ENCODE data around the gene ACCSL.

Gene ACCSL

GRCh38 chr11:44065841-44066731 lies 18.3 kb downstream of the ACCSL start, which contains the start of gene ACCS:
Gene ACCS (plus strand): TSS chr11:44066270. CDS start chr11:44067628, 1,358 bp downstream.
- DNase-seq, result peak; percentile 98

DNA sequence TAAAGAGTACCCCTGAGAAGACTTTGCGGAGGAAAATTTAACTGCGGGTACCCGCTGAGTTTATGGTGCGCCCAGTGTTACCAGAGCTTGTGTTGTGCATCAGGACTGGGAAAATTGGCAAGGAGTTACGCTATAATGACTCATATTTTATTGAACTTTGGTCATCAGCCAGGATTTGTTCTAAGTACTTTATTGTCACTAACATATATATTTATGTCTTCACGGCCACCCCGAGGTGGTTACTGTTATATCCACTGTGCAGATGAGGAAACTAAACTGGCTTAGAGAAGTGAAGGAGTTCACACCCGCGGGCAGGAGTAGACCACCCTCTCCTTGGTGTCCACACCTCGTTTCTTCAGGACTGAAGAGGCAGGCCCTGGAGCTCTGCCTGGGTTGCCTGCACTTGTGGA lies 19.0 kb downstream of the ACCSL start:
- DNase-seq, result no peak

- DNase-seq, result no peak
Measured at GRCh38 chr11:44067266-44067665, 19.5 kb downstream of the ACCSL start.

DNA sequence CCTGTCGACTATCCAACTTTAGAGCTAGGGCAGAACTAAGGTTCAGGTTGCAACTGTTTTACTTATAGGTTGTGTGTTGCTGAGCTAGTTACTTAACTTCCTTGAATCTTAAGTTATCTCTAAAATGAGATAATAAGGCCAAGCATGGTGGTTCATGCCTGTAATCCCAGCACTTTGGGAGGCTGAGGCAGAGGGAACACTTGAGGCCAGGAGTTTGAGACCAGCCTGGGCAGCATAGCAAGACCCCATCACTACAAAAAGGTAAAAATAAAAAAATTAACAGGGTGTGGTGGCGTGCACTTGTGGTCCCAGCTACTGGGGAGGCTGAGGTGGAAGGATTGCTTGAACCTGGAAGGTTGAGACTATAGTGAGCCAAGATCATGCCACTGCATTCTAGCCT lies 20.4 kb downstream of the ACCSL start:
- no peak for DNase-seq

DNA sequence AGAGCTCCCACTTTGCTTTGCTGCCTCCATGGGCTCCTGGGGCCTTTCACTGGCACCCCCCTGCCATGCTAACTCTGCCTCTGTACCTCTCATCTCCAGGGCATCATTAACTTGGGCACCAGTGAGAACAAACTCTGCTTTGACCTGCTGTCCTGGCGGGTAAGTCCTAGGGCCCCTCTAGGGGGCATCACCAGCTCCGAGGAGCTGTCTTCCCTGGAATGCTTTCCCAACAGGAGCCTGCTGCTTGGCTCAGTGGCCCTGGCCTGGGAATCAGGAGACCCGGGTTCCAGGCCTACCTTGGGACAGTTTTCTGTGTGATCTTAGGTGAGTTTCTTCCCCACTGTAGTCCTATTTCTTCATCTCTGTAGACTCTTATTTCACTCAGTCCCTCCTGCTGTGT lies 23.4 kb downstream of the ACCSL start:
- no peak for DNase-seq

- no peak for DNase-seq
Measured at GRCh38 chr11:44072757-44073658, 25.2 kb downstream of the ACCSL start.

DNA sequence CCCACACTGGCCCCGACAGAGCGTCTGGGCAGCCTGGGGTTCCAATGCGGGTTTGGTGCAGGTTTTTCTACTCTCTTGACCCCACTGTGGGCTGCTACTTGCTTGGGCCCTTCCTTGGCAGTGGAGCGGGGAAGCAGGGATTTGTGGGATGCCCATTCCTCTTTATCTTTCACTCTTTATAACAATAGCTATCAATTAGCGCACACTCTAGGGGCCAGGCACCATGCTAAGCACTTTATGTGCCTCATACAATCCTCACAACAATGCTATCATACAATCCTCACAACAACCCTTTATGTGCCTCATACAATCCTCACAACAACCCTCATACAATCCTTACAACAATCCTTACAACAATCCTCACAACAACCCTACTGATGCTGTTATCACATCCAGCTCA lies 31.0 kb downstream of the ACCSL start:
- no peak for DNase-seq

GRCh38 chr11:44079376-44079775 lies 31.6 kb downstream of the ACCSL start:
- no peak for DNase-seq

DNA sequence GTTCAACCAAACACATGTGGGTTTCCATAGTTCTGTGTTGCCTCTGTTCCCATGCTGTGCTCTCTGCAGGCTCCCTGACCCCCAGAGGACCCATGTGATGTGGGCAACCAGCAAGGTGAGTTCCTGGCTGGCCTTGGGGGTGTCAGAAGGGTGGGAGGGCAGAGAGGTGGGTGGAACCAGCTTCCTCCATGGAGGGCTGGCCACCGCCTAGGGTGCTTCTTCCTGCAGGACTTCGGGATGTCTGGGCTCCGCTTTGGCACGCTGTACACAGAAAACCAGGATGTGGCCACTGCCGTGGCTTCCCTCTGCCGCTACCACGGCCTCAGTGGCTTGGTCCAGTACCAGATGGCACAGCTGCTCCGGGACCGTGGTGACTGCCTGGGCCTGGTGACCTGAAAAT lies 33.2 kb downstream of the ACCSL start:
- no peak for DNase-seq

GRCh38 chr11:44082645-44083044 lies 34.9 kb downstream of the ACCSL start:
- no peak for DNase-seq

DNA sequence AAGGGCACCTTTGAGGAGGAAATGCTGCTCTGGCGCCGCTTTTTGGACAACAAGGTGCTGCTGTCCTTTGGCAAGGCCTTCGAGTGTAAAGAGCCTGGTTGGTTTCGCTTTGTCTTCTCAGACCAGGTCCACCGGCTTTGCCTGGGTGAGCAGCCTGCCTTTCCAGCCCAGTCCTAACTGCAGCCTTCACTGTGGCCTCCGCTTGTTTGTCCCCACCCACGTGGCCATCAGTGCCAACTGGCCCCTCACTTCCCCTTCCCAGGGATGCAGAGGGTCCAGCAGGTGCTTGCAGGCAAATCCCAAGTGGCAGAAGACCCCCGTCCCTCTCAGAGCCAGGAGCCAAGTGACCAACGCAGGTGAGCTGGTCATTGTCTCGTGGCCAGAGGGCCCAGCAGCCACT lies 35.7 kb downstream of the ACCSL start:
- DNase-seq, result no peak

DNA sequence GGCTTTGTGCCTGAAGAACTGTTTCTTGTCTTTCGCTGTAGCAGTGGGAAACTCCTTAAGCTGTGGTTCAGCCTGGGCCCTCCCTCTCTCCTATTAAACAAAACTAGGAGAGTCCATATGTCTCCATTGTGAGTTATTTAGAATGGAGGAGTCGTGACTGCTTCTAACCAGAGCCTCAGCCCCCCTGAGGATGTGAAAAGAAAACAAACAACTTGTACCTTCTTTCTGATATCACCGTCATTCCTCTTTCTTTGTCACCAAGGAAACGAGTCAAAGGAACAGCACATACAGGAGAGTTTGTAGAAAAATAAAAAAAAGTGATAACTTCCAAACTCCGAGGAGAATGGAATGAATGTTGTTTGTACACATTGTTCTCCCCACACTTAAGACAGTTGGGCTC lies 36.1 kb downstream of the ACCSL start:
- no peak for DNase-seq

DNA sequence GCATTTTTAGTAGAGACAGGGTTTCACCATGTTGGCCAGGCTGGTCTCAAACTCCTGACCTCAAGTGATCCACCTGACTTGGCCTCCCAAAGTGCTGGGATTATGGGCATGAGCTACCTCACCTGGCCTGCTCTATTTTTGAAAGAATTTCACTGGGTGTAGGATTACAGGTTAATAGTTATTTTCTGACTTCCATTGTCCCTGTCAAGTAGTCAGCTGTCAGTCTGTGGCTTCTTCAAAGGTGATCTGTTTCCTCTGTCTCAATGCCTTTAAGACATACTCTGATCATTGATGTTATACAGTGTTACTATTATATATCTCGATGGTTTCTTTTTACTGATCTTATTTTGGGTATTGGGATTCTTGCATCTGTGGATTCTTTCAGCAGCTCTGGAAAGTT lies 37.5 kb downstream of the ACCSL start:
- DNase-seq, result no peak

DNA sequence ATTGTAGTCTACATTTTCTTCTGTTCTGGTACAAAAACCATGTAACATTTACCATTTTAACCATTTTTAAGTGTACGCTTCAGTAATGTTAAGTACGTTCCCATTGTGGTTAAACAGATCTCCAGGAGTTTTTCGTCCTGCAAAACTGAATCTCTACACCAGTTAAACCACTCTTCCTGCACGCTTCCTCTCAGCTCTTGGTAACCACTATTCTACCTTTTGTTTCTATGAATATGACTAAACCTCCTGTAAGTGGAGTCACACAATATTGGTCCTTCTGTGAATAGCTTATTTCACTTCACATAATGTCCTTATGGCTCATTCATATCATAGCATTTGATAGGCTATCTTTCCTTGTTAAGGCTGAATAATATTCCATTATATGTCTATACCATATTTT lies 40.6 kb downstream of the ACCSL start:
- no peak for DNase-seq

DNA sequence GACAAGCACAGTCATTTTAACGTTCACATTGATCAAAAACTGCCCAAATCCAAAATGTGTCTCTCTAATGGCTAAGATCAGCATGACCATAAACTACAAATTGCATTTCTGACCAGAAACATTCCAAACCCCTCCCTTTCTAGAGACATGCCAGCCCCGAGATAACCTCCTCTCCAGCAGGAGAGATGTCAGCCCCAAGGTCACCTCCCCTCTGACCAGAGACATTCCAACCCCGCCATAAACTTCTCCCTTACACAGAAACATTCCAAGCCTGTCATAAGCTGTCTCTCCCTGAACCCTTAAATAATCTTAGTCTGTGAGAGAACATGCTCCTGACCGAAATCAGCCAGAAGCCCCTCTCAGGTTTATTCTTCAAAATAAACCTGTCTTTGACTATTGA lies 41.1 kb downstream of the ACCSL start:
- DNase-seq, result no peak

- no peak for DNase-seq
Measured at GRCh38 chr11:44090539-44090938, 42.8 kb downstream of the ACCSL start.

DNA sequence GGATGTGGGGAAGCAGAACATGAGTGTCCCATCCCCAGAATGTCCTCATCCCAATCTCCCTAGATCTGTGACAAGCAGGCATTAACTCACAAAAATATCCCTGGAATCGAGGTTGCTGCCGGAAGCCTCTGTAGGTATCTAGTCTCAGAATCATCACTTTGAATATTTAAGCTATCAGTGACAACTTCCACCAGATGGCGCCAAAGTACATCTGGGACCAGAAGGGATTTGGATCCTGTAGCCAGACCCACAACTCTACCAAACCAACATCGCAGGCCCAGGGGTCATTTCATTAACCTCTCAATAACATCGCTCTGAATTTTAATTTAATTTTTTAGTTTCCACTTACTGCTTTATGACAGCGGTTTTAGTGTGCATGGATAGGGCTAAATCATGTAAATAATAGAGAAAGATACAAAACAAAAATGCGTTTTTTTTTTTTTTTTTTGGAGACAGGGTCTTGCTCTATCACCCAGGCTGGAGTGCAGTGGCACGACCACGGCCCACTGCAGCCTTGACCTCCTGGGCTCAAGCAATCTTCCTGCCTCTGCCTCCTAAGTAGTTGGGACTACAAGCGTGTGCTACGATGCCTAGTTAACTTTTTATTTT lies 46.6 kb downstream of the ACCSL start:
- peak; percentile 69 for DNase-seq

DNA sequence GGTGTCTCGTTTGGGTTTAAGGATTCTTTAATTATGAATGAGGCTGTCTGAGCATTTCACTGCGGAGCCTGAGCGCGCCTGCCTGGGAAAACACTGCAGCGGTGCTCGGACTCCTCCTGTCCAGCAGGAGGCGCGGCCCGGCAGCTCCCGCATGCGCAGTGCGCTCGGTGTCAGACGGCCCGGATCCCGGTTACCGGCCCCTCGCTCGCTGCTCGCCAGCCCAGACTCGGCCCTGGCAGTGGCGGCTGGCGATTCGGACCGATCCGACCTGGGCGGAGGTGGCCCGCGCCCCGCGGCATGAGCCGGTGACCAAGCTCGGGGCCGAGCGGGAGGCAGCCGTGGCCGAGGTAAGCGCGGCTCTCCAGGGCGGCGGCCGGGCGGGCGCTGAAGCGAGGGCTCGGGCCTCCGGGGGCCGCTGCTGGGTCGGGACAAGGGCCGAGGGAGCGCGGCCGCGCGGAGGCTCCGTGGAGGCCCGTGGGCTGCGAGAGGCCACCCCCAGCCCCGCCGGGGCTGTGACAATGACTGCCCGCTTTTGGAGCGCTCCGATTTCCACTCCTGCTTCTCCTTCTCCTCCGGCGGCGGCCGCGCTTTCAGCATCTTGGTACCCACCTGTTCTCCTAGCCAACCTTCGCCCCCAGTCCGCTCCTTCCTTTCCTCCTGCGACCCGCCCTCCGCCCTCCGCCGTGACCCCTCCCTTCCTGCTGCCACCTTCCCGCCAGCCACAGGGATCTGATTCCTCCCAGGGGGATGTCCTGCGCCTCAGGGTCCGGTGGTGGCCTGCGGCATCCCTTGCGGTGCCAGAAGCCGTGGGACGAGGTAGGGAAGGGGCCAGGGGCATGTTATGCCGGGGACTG lies 48.0 kb downstream of the ACCSL start, which contains the start of gene EXT2:
Gene EXT2, plus strand, starts transcription at position 173 of the 854 bp plus-strand sequence. CDS start 12,035 bp downstream, outside the sequence.
- DNase-seq, result peak; percentile 92

DNA sequence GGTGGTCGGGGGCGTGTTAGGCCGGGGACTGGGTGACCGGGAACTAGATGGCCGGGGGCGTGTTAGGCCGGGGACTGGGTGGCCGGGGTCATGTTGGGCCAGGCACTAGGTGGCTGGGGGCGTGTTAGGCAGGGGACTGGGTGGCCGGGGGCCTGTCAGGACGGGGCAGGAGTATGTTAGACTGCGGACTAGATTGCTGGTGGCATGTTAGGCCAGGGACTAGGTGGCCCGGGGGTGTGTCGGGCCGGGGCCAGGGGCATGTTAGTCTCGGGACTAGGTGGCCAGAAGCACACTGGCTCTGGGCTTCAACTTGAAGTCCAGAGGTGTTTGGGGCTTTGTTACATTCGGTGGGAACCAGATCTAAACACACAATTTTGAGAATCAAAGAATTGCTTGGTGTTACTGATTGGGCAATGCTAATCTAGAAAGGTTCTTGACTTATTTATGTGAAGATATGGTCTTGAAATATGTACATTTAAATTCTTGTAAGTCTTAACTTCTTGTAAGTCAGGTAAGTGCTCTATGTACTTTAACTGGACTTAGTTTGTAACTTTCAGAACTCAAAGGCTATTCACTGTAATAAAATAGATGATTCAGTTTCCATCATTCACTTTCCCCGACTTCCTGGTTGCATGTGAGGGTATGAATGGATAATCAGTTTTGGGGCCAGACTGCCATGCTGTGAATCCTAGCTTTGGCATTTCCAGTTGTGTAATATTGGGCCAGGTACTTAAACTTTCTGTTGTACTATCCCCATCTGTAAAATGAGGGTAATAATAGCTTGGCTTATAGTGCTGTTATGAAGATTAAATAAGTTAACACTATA lies 48.8 kb downstream of the ACCSL start:
- DNase-seq, result no peak

DNA sequence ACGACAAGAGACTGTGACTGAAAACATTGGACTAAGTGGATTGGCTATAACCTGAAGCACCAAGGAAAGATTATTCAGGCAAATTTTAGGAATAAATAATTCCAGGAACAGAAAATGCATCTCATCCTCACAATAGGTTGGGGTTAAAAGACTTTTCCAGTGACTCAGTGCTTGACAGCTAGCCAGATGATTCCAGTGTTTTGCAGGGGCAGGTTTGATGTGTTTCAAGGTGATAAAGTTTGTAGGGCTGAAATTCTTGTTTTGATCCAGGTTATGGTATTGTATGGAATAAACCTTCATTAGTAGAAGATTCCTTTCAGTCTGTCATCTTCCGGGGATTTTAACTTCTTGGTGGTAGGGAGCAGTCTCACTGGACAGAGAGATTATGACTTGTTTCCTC lies 50.0 kb downstream of the ACCSL start:
- no peak for DNase-seq

- DNase-seq, result no peak
Measured at GRCh38 chr11:44101098-44101497, 53.3 kb downstream of the ACCSL start.

All from retina (tissue), 1 donor.